ENCODE data around the gene COL1A1.

Gene COL1A1

DNA sequence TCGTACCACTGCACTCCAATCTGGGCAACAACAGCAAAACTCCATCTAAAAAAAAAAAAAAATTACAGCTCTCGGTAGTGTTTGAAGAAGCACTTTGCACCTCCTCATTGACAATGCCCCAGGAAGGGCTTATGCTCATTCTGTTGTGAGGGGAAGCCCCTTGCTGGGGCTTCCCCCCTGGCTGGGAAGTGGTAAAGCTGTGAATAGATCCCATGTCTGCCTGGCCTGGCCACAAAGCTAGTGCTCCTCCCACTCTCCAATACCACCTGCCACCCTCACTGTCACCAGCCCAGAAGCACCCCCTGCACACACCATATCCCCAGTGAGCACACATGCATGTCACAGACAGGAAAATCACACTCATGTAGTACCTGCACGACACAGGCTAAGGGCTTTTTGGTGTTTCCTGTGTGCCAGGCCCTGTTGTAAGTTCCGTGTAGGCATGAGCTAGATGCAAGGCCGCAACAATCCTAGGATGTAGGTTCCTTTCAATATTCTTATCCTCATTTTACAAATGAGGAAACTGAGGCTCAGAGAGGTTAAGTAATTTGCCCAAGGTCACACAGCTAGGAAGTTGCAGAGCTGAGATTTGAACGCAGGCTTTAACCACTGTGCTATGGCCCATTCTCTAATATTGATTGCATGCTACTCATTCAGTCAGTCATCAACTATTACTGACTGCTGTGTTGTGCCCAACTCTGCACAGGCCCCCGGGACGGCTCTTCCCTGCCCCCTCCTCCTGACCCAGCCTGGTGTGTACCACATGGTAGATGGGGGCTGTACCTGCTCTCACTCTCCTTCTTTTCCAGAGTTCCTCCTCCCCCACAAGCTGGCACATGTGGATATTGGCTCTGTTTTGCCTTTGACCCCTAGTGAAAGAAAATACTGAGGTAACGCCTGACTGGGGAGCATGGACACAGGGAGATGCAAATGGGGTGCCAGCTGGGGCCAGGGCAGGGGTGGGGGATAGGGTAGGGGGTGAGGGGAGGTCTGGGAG lies 11.9 kb upstream of the COL1A1 start:
- peak; percentile 52 for DNase-seq

DNA sequence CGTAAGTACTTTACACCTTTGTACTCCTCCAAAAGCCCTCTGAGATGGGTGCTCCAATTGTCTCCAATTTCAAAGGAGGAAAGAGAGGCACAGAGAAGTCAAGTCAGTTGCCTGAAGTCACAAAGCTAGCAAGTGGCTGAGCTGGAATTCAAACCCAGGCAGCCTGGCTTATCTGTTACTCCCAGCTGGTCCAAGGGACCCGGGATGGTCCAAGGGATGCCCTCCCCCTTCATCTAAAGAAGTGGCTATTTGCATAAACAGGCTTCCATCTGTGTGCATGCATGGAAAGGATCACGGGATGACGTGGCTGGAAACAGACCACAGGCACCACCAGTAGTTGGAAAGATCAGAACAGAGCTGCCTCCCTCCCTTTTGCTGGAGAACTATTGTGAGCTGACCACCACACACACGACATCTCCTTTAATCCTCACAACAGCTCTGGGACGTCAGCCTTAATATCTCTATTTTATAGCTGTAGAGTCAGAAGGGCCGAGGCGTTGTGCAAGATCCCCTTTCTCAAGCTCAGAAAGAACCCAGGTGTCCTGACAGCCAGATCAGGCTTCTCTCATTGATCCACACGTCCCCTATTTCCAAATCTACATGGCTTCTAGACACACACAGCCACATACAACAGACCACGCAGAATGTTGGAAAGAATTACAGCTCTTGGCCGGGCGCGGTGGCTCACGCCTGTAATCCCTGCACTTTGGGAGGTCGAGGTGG lies 10.9 kb upstream of the COL1A1 start:
- DNase-seq, result no peak

DNA sequence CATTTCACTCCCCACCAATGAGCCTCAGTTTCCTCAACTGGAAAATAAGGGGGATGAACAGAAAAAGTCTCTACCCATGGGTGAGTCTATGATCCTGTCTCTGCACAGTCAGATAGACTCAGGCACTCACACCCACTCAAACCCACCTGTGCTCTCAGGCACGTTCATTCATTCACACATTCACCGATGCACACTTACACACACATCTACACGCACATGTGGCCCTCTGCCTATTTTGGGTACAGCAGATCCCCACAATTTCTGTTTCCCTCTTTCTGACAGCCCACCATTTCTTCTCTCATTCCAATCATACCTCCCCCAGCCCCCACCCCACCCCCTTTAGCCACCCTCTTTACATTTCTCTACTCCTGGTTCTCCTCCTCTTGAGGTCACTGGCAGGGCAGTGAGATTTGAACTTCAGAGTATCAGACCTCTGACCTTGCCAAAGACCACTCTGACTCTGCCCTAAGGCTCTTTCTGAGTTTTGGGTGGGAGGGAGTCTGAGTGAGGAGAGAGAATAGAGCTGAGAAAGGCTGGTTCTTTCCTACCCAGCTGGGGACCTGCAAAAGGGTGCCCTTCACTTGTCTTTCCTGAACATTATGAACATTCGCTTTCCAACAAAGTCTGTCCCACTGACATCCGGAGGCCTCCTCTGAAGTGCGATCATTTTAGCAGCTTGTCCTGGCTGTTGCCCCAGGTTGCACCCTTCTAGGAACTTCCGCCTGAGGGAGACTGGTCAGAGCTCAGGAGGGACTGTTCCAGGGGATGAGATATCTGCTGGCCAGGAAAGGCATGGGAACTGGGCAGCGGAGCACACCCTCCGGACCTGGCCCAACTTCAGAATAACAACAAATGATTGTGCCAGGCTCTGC lies 10.1 kb upstream of the COL1A1 start:
- no peak for DNase-seq

DNA sequence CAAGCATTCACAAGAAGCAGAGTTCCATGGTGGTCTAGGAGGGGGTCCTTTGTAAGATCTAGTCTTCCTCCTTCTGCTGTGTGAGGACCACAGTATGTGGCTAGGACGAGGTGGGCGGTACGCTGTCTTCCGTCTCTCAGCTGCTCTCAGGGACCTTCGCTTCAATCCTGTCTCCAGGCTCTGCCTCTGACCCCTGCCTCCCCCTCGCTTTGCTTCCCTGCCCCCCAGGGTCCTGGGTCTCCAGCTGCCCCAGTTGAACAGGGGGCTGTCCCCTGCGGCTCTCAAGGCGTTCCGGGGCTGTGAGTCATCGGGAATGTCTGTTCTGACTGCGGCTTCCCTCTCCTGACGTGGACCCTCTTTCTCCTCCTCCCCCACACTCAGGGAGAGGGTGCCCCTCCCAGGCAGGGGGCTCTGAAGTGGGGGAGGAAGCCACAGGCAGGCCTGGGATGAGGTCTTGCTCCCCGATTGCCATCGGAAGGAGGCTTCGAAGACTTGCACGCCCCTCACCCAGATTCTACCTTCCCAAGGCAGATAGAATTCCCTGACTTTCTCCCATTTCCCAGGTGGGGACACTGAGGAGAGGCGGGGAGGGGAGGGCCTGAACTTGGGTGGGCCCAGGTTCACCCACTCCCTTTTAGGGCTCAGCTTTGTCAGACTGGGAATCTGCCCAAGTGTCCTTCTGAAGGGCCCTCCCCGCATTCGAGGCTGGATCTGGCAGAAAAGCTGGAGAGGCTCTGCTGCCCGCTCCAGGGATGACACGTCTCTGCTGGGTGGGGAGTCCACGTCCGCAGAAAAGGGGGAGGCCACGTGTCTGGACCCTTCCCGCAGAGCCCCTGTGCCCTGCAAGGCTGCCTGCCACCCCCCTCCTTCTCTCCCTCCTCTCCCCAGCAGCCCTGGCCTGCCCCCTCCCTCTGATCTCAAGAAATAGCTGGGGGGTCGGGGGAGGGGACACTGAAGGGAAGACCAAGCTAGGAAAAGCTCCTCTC lies 9.1 kb upstream of the COL1A1 start:
- no peak for DNase-seq

DNA sequence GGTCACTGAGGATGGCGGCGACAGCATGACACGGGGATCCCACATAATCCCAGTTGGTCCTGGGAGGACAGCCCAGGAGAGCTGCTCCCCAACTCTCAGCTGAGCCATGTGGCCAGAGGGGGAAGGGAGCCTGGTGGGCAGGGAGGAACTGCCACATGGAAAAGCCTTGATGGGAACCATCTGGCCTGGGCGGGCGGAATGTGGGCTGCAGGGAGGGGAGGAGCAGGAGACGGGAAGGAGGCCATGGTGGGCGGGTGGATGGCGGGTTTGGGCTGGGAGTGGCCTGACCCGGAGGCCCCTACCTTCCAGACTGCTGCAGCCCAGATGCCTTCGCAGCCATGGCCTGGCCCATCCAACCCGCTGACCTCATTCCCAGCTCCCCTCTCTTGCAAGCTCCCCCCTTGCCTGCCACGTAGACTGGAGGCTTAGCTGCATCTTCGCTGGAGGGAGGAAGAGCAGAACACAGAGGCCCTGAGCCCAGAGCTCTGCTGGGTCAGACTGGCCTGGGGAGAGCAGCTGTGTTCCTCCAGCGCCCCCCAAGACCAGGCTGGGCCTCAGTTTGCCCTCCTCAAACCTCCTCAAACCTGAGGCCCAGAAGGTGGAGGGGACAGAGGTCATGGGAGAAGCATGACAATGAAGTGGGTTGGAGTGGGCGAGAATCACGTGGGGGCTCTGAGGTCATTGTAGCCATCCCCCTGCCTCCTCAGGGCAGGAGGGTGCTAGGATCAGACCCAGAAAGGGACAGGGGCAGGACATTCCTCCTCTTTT lies 8.2 kb upstream of the COL1A1 start:
- DNase-seq, result no peak

DNA sequence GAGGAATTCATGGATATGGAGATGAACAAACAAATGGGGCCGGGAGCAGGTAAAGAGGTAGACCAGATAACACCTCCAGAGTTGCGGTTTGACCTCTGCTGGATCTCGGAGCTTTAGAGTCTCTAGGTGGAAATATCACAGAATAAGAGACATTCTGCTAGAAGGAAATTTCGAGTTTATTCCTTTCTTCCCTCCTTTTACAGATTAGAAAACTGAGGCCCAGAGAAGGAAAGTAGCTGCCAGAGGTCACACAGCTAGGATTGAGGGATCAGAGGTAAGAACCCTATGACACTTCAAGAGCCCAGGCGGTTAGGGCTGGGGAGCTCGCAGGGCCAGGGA lies 7.7 kb upstream of the COL1A1 start:
- DNase-seq, result no peak

DNA sequence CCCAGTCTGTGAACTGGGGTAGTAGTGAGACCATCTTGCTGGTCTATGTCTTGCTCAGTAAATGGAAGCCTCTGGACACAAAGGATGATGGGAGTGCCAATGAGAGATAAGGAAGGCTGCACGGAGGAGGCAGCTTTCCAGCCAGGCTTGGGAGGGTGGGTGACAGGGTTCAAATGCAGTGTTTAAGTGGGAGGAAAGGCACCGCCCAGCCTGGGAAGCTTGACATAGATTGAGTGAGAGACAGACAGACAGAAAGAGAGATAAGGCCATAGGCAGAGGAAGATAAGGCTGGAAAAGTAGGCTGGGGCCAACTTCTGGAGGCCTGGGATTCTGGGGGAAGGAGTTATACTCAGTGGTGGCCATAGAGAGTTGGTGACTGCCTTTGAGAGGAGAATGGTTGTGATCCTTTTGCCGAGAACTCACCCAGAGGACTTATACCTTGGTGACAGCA lies 7.2 kb upstream of the COL1A1 start:
- no peak for DNase-seq

DNA sequence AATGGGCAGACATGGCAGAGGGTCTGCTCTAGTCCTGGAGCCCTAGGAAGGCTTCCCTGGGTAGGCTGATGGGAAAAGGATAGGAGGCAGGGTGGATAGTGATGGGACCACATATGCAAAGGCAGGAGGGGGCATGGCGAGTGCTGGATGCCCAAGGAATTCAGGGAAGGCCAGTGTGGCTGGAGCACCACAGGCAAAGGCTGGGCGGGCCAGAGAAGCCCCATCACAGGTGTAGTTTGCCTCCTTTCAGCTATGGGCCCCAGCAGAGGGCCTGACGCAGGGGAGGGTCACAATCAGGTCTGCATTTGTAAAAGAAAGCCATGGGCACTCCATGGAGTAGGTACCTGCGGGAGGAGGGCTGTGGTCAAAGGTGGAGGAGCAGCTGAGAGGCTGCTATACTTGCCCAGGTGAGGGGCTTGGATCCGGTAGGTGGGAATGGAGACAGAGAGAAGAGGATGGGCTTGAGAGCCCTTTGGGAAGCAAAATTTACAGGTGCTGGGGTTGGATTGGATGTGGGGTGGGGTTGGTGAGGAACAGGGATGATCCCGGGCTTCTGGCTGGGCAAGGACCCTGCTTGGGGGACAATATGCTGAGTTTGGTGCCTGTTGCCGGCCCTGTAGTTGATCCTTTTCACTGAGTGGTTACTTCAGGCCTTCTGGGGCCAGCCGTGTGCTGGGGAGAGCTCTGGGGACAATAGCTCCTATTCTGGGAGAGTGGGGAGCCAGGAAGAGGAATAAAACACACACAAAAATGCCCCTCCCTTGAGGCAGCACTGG lies 6.5 kb upstream of the COL1A1 start:
- no peak for DNase-seq

DNA sequence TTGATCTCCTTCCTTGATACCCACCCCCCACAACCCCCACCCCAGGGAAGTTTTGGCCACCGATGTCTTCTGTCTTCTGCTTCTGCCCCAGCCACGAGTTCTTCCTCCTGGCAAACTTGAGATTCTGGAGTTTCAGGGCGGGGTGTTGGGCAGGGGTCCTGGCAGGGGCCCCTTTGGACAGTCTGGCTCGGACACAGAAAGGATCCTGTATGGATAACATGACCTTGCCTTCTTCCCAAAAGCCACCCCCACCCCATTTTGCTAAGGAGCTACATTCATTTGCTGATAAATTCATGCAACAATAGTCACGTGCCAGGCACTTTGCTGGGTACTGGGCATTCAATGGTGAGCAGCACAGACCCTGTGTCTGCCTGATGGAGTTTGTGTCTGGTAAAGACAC lies 5.9 kb upstream of the COL1A1 start:
- DNase-seq, result no peak

DNA sequence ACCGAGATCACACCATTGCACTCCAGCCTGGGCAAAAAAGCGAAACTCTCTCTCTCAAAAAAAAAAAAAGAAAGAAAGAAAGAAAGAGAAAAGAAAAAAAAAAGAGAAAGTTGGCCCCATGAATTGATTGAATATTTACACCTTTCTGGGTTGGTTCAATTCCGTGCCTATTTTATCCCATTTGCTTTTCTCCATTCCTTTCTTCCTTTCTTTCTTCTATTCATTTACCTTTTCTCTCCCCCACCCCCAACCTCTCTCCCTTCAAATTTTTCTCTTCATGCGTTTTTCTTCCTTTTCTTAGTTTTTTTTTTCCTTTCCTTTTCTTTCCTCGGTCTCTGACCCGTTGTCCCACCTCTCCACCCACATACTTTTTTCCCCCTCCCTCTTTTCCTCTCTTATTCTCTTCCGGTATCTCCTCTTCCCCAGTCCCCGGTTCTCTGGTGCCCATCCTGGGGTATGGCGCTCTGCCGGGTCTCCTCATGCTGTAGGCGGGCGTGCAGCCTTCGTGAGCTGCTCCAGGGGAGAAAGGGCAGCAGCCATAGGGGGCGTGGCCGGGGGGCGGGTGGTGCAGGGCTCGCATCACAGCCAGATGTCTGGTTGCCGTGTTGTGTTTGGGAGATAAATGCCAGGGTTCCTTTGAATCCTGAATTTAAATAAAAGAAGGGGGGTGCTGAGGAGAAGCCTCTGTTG lies 5.3 kb upstream of the COL1A1 start:
- DNase-seq, result no peak

DNA sequence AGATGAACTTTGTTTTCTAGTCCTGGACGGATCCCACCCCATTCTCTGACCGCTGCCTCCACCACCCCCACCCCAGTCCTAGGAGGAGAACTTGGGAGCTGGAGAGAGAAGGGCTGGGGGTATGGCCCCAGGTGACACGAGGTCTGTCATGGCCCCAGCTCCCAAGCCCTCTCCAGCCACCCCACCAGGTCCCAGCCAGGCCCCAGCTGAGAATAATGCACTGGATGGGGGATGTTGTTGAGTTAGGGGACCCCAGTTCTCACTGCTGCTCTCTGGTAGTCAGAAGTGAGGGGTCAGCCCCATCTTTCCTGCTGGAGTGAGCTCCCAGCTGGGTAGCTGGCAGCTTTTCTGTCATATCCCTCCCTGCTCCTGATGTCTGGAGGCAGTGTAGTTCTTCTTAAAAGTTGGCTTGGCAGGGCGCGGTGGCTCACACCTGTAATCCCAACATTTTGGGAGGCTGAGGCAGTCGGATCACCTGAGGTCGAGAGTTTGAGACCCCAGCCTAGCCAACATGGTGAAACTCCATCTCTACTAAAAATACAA lies 4.6 kb upstream of the COL1A1 start:
- DNase-seq, result no peak

DNA sequence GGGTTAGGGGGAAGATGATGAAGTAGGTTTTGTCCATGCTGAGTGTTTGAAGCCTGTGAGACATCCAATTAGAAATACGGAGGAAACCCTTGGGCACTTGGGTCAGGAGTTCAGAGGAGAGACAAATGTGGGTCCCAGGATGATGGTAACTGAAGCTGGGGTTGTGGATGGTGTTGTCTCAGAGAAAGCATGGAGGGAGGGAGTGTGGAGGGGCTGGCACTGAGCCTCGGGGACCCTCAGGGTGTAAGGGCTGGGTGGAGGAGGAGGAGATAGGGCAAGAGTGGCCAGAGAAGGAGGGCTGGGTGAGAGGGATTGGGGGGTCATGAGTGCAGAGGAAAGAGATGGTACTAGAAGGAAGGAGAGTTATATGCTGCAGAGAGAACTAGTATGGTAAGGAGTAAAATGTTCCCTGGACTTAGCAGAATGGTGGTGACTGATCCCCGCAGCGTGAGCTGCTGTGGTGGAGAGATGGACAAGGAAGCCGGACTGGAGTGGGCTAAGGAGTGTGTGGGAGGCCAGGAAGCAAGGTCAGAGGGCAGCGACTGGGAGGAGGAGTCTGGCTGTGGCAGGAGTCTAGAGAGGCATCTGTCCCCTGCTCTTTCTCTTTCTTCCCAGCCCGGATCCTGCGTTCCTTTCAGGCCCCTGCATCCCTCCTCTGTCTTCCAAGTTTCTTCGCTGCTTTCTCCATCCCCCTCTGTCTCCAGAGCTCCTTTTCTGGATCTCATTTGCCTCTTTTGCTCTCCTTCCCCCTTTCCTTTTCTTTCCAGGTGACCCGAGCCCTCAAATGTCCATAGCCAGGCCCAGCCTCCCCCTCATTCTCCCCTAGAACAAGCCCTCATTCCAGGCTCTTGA lies 3.9 kb upstream of the COL1A1 start:
- DNase-seq, result no peak

DNA sequence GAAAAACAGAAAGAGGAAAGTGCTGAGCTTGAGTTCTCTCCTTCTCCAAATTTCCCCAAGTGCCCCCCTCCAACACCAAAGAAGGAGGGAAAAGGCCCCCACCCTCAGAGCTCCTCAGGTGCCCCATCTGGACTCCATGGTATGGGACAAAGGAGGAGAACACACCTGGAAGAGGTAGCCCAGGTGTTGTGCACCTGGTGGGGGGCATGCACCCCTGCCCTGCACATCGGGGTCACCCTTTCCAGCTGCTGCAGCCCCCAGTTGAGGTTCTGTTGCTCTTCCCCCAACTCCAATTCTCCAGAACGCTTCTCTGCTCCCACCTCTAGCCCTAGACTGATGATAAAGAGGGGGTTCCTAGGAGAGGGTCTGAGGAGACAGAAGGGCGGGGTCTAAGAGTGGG lies 3.0 kb upstream of the COL1A1 start:
- DNase-seq, result no peak

DNA sequence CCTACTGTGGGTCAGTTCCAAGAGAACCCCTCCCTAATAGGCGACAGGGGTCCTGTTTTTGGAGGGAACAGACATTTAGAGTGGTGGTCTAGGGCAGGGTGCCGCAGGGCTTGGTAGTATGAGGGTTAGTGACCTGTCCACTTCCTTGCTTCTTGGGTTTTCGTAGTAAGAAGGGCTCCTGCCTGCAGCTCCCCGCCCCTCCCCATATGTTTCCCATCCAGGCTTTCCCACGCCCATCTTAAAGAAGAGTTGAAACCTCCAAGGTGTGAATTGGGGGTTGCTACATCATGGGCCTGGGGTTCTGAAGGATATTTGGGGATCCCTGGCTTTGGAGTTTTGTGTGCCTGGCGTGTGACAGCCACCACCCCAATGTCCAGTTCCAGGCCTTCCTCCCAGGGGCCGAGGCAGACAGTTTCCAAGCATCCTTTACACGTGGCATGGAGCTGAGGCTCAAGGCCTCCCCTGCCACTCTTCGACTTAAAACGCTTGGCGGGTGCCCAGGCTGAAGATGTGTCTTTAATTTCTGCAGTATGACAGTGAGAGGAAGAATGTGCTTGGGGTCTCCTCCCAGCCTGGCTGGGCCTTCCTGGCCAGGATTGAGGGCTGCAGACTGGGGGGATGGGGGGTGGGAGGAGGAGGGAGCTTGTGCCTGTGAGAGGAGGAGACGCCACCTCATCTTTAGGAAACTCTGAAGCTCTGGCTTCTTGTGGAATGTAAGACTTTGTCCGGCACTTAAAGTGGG lies 2.3 kb upstream of the COL1A1 start:
- DNase-seq, result no peak

DNA sequence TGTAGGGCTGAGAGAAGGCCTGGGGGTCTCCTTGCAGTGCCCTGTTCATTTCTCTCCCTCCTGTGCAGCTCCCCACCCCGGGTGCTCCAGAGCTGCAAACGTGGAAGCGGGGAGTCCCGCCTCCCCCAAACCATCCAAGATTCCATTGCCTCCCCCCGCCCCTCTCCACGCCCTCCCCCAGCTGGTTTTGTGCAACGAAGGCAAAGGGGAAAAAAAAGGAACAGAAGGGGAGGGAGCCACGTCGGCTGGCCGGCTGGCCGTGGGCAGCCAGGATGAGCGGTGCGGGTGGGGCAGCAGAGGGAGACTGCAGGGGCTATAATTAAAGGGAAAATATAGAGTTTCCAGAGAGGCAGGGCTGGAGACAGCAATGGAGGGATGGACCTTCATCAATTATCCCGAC lies 1.7 kb upstream of the COL1A1 start:
- no peak for DNase-seq

DNA sequence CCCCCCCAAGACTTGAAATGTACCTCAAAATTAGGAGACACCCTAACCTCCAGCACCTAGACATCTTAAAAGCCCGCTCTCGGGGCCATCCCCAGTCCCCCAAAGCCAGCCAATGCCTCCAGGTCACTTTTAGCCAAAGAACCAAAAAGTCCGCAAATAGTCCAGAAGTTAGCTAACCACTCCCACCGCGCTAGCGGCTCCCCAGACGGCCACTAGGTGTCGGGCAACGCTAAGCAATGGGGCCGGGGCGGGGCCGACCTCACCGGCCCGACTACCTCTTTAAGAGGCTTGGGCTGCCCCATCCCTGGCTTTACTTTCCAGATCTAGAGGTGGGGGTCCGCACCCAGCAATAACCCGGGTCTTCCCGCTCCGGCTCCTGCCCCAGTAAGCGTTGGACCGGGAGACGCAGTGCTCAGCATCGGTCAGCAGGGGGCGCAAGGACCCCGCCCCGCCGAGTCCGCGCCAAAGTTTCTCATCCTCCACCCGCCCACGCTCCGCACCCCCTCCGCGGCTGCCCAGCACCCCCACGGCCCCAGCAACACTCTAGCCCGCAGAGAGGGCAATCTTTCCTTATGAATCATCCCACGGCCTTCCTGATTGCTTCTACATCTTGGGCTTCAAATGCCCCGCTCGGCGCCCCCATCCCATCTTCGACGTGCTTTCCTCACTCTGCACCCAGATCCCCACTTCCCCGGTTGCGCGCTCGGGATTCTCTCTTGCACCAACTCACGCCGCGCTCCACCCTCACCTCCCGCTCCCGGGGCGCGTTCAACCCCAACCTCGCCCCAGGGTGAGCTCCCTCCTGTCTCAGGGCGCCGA lies 765 bp downstream of the COL1A1 start:
- DNase-seq, result peak; percentile 55

All from GDM1 (cell line).